Measurements from ENCODE around the gene PTBP3.
"Not testable (repeated sequence)": the region's sequence is repeated elsewhere in the genome, so short reads cannot be mapped to it uniquely, and the experiment has no call there.

DNA sequence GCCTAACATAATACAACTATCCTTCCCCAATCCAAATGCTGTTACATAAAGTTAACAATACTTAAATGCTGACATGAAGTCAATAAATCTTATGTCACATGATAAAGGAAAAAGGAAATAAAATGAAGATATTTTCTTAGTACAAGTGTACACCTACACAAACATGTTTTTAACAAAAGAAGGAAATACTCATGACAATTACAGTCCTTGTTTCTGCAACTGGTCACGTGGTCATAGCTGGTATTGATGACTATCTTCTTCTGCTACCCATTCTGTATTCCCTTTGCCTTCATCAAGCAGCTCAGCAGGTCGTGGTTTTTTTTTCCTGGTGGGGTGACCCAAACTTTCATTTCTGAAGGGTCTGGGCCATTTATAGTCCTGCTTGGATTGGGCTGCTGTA lies 40.2 kb upstream of the PTBP3 start:
- TF ChIP-seq, protein P1, sequence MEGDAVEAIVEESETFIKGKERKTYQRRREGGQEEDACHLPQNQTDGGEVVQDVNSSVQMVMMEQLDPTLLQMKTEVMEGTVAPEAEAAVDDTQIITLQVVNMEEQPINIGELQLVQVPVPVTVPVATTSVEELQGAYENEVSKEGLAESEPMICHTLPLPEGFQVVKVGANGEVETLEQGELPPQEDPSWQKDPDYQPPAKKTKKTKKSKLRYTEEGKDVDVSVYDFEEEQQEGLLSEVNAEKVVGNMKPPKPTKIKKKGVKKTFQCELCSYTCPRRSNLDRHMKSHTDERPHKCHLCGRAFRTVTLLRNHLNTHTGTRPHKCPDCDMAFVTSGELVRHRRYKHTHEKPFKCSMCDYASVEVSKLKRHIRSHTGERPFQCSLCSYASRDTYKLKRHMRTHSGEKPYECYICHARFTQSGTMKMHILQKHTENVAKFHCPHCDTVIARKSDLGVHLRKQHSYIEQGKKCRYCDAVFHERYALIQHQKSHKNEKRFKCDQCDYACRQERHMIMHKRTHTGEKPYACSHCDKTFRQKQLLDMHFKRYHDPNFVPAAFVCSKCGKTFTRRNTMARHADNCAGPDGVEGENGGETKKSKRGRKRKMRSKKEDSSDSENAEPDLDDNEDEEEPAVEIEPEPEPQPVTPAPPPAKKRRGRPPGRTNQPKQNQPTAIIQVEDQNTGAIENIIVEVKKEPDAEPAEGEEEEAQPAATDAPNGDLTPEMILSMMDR (conservative IDR thresholded peaks at IDR 0.05), result not testable (repeated sequence)
- TF ChIP-seq EZH2 (IDR thresholded peaks at IDR 0.05; ENCODE audit: low read depth), result not testable (repeated sequence)
